ENCODE results near the gene MICU1.

MICU1 gene

GRCh38 chr10:72323108-72323749 is 302.6 kb downstream of the MICU1 start:
- DNase-seq, result no peak

- DNase-seq, result no peak
These were observed 303.4 kb downstream of the MICU1 start for GRCh38 chr10:72322280-72323058.

- DNase-seq, result no peak
These were observed 303.9 kb downstream of the MICU1 start for GRCh38 chr10:72322030-72322279.

GRCh38 chr10:72321248-72322029 is 304.4 kb downstream of the MICU1 start:
- DNase-seq, result no peak

DNA sequence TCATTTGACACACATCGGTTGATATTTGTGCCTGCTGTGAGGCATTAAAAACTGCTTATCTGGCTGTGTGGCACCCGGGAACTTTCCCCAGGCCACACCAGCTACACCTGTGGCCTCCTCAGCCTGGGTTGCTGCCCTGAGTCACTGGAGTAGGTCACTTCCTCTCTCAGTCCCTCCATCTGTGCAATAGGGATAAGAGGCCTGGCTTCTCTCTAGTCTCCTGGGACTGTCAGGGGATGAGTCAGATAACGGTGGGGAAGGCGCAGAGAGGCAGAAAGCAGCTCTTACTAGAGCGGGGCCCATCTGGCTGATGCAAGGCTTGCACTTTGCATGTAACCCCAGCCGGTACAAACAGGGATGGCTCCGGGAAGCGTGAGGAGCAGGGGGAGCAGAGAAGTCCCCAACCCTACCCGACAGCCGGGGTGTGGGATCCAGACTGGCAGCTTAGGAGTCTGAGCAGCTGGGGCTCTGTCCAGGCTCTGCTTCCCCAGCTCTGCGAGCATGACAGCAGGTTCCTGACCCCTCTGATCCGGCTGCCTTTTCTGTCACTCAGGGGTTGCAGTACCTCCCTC is 305.1 kb downstream of the MICU1 start:
- DNase-seq, result peak; percentile 63 to 98

GRCh38 chr10:72319416-72320254 is 306.2 kb downstream of the MICU1 start:
- DNase-seq, result peak; percentile 71 to 92

- peak in 1 of 2 donors; percentile 13 for DNase-seq
These were observed 307.2 kb downstream of the MICU1 start for GRCh38 chr10:72318418-72319262.

All from bone marrow (tissue), 2 donors.